OCI-LY7 (cell line): ENCODE measurements around the gene DIP2A.

ENCODE experiments used
- EZH2phosphoT487 ChIP-seq: fragments of 200-600 bp; sonication (generic); IDR thresholded peaks from 2 replicates; pipeline ENCODE4 v1.6.1; 2018; ENCODE audit warnings: low read depth, borderline replicate concordance, mild to moderate bottlenecking, mixed run types, antibody characterized with exemption, low read length, moderate library complexity, mixed read lengths
- TF ChIP-seq, protein P1 (sequence below): fragments of 200-600 bp; sonication (generic); conservative IDR thresholded peaks from 2 replicates; pipeline ENCODE4 v1.5.1; 2014; ENCODE audit warnings: mild to moderate bottlenecking, antibody characterized with exemption, low read length, moderate library complexity, mixed read lengths

DNA sequence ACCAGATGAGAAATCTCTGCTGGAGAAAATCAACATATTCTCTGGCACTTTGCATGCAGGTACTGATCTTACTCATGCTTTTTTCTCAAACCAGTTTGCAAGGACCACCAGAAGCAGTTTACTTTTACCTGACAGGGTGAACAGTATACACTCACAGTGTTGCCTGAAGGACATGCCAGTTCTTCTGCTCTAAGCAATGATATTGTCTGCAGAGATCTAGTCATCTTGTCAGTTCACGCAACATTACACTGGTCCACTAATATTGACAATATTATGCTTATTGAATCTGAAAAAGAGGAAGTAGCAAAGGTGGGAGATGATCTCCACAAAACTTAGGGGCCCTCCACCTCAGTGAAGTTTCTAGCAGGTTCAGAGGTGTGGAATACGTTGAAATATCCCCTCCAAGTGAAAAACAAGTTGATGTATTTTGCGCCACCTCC lies 150.0 kb downstream of the DIP2A start:
- TF ChIP-seq, protein P1, sequence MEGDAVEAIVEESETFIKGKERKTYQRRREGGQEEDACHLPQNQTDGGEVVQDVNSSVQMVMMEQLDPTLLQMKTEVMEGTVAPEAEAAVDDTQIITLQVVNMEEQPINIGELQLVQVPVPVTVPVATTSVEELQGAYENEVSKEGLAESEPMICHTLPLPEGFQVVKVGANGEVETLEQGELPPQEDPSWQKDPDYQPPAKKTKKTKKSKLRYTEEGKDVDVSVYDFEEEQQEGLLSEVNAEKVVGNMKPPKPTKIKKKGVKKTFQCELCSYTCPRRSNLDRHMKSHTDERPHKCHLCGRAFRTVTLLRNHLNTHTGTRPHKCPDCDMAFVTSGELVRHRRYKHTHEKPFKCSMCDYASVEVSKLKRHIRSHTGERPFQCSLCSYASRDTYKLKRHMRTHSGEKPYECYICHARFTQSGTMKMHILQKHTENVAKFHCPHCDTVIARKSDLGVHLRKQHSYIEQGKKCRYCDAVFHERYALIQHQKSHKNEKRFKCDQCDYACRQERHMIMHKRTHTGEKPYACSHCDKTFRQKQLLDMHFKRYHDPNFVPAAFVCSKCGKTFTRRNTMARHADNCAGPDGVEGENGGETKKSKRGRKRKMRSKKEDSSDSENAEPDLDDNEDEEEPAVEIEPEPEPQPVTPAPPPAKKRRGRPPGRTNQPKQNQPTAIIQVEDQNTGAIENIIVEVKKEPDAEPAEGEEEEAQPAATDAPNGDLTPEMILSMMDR, result no peak
- TF ChIP-seq EZH2phosphoT487, result no peak
